Keratinocyte (primary cell): ENCODE data around the gene MAN1C1. TPM values are rescaled to one million over a fixed set of nuclear protein-coding genes. Genes with fewer than 3 reads are reported as not detected.

Experiments used
- DNase-seq: peaks from one replicate; pipeline ENCODE4 v3.0.0-alpha.2; 2011; ENCODE audit warnings: low read depth, missing footprints, low spot score
- FAIRE-seq: peaks from 2 replicates; lab custom pipeline; 2011; peaks lifted over from hg19 to GRCh38; lab: Jason Lieb, UNC
- H2AFZ ChIP-seq: 2 replicates; pipeline ENCODE4 v1.6.0; 2012; ENCODE audit warnings: low read length, control low read depth, inconsistent platforms; ENCODE audit not compliant: control insufficient read depth
- H3K27ac ChIP-seq: 2 replicates; pipeline ENCODE4 v1.5.1; 2011; ENCODE audit warnings: low read length; ENCODE audit not compliant: control insufficient read depth, insufficient read depth
- H3K27me3 ChIP-seq: 3 replicates; pipeline ENCODE4 v1.6.0; 2011; ENCODE audit warnings: low read length; ENCODE audit not compliant: control insufficient read depth, insufficient read depth; ENCODE audit errors: extremely low read depth
- H3K36me3 ChIP-seq, 2 experiments: 2 replicates in 1 of 2; 3 replicates in 1 of 2; pipeline ENCODE4 v1.5.1; 2011; ENCODE audit warnings: low read length in 2 of 2, mild to moderate bottlenecking in 1 of 2; ENCODE audit not compliant: control insufficient read depth in 2 of 2, insufficient read depth in 2 of 2; ENCODE audit errors: extremely low read depth in 1 of 2
- H3K4me1 ChIP-seq: 3 replicates; pipeline ENCODE4 v1.5.1; 2011; ENCODE audit warnings: low read length; ENCODE audit not compliant: control insufficient read depth, insufficient read depth; ENCODE audit errors: extremely low read depth
- H3K4me2 ChIP-seq: 3 replicates; pipeline ENCODE4 v1.6.0; 2011; ENCODE audit warnings: low read depth, low read length; ENCODE audit not compliant: control insufficient read depth, insufficient read depth; ENCODE audit errors: extremely low read depth
- H3K4me3 ChIP-seq, 3 experiments: fragments of 200-600 bp in 1 of 3; sonication (generic) in 1 of 3; 2 replicates in 2 of 3; 3 replicates in 1 of 3; pipeline ENCODE4 v1.5.1; 2011 to 2016; ENCODE audit warnings: low read length in 3 of 3, mild to moderate bottlenecking in 3 of 3, control low read depth in 2 of 3, inconsistent platforms in 1 of 3, low read depth in 1 of 3, mixed read lengths in 1 of 3, mixed run types in 1 of 3, moderate library complexity in 1 of 3; ENCODE audit not compliant: control insufficient read depth in 2 of 3, insufficient read depth in 2 of 3; ENCODE audit errors: extremely low read depth in 1 of 3
- H3K79me2 ChIP-seq: 2 replicates; pipeline ENCODE4 v1.6.0; 2012; ENCODE audit warnings: low read length; ENCODE audit not compliant: control insufficient read depth, insufficient read depth
- H3K9ac ChIP-seq: 3 replicates; pipeline ENCODE4 v1.6.0; 2011; ENCODE audit warnings: low read length; ENCODE audit not compliant: control insufficient read depth, insufficient read depth; ENCODE audit errors: extremely low read depth
- H3K9me1 ChIP-seq: 3 replicates; pipeline ENCODE4 v1.6.0; 2011; ENCODE audit warnings: low read length; ENCODE audit not compliant: control insufficient read depth, insufficient read depth; ENCODE audit errors: extremely low read depth
- H3K9me3 ChIP-seq: 2 replicates; pipeline ENCODE4 v1.5.1; 2012; ENCODE audit warnings: low read depth, low read length; ENCODE audit not compliant: control insufficient read depth
- H4K20me1 ChIP-seq: 3 replicates; pipeline ENCODE4 v1.6.0; 2011; ENCODE audit warnings: low read length; ENCODE audit not compliant: control insufficient read depth, insufficient read depth; ENCODE audit errors: extremely low read depth
- CTCF ChIP-seq, 3 experiments: IDR thresholded peaks in 1 of 3; conservative IDR thresholded peaks in 1 of 3; optimal IDR thresholded peaks in 1 of 3; 2 replicates in 2 of 3; 3 replicates in 1 of 3; pipeline versions ENCODE3 to v1.5.1; 2011; ENCODE audit warnings: low read length in 3 of 3, mild to moderate bottlenecking in 3 of 3, moderate library complexity in 2 of 3, control low read depth in 1 of 3, inconsistent platforms in 1 of 3; ENCODE audit not compliant: insufficient read depth in 2 of 3; ENCODE audit errors: extremely low read depth in 1 of 3
- EZH2 ChIP-seq: IDR thresholded peaks from one replicate; pipeline ENCODE4 v1.6.1; 2012; ENCODE audit warnings: inconsistent platforms, mild to moderate bottlenecking, low read length, moderate library complexity
- dilution Hi-C: fragments of 300-500 bp; cut with MboI; formaldehyde crosslinking; loops from one replicate; pipeline ENCODE4 v1.7.0; 2020; ENCODE audit warnings: low sequenced_read_pairs; ENCODE audit not compliant: extremely low pct_ligation_motif_present
- polyA plus RNA-seq, 5 experiments: library from polyadenylated mRNA; depleted of rRNA in 3 of 5; stranded (reverse) in 3 of 5; stranded (forward) in 1 of 5; unstranded in 1 of 5; fragments of >200 nt; gene quantifications; 1 replicate in 1 of 5; 2 replicates in 3 of 5; 3 replicates in 1 of 5; pipeline versions ENCODE4 v1.2.1 to v1.2.3, GENCODE V29; 2011 to 2012; ENCODE audit warnings: missing spikeins in 2 of 5, low read depth in 1 of 5, low replicate concordance in 1 of 5

The MAN1C1 gene
- polyA plus RNA-seq, 1 donor (not counting 4 experiments of a cell fraction or from before 2014, with no cell fraction given) = 0.07 TPM

GRCh38 chr1:25647863-25648262 is 31.3 kb downstream of the MAN1C1 start:
- H3K4me1 ChIP-seq = no peaks in the 10 kb centered on the region
- H2AFZ ChIP-seq = no peak overlapping the region
- no peaks in the 10 kb centered on the region for H3K36me3 ChIP-seq
- no peak overlapping the region for H3K9ac ChIP-seq
- dilution Hi-C loops = no loop called here
- no peak overlapping the region for H3K4me2 ChIP-seq
- no peak overlapping the region for H3K27ac ChIP-seq
- no peaks in the 10 kb centered on the region for H3K9me3 ChIP-seq
- peaks cover 4% of the 10 kb centered on the region for H4K20me1 ChIP-seq
- DNase-seq (no peak), FAIRE-seq (no peak)
- no peaks in the 10 kb centered on the region for H3K79me2 ChIP-seq
- no peak overlapping the region for H3K4me3 ChIP-seq
- peaks cover 30% of the 10 kb centered on the region for H3K27me3 ChIP-seq
- no peaks in the 10 kb centered on the region for H3K9me1 ChIP-seq
- no peak for TF ChIP-seq CTCF (optimal IDR thresholded peaks at IDR 0.05 in 1 of 3, IDR thresholded peaks at IDR 0.05 in 1 of 3, conservative IDR thresholded peaks at IDR 0.05 in 1 of 3; ENCODE audit: extremely low read depth in 1 of 3, insufficient read depth in 2 of 3, low read length in 3 of 3)
- TF ChIP-seq EZH2 = no peak

DNA sequence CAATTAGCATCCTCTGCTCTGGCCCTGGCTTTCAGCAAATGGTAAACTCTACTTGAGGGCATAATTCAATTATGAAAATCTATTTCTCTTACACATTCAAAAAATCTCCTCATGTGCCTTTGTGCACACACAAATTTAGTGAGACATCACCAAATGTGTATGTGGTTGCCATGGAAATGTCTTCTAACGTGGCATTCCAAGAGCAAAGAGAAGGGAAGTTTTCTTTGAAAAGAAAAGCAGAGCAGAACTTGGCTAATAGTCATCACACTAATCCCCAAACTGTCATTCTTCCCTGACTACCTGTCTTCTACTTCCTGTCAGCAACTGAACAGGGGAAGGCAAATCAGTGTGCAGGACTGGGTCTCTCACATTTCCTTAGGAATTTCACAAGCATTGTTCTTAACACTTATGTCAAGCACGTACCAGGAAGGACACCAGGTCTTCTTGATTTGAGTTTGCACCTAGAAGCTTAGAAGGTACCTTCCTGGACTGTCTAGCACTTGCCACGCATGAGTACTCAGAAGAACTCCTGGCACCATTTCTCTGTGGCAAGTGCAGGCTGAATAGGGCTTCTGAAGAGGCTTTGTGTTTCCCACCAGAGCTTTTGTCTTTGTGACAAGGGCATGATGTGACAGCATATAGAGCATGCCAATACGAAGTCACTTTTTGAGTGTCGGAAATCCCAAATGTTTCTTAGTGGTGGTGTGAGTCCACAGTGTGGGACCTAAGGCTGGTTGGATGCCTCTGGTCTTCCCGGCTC is 32.3 kb downstream of the MAN1C1 start:
- H3K79me2 ChIP-seq = no peaks in the 10 kb centered on the region
- H3K4me1 ChIP-seq = no peaks in the 10 kb centered on the region
- no peaks in the 10 kb centered on the region for H3K36me3 ChIP-seq
- peaks cover 30% of the 10 kb centered on the region for H3K27me3 ChIP-seq
- H2AFZ ChIP-seq = no peak overlapping the region
- DNase-seq = no peak
- H3K9me3 ChIP-seq = no peaks in the 10 kb centered on the region
- no peak overlapping the region for H3K27ac ChIP-seq
- H3K9ac ChIP-seq = no peak overlapping the region
- dilution Hi-C loops = no loop called here
- no peak for TF ChIP-seq EZH2
- TF ChIP-seq CTCF (optimal IDR thresholded peaks at IDR 0.05 in 1 of 3, IDR thresholded peaks at IDR 0.05 in 1 of 3, conservative IDR thresholded peaks at IDR 0.05 in 1 of 3; ENCODE audit: extremely low read depth in 1 of 3, insufficient read depth in 2 of 3, low read length in 3 of 3) = no peak
- peaks cover 4% of the 10 kb centered on the region for H4K20me1 ChIP-seq
- H3K4me3 ChIP-seq = no peak overlapping the region
- FAIRE-seq = no peak
- H3K4me2 ChIP-seq = no peak overlapping the region
- no peaks in the 10 kb centered on the region for H3K9me1 ChIP-seq
